ENCODE measurements around the gene STYXL2.

GRCh38 chr1:167094690-167095089, 815 bp downstream of the STYXL2 start:
- TF ChIP-seq, protein P1, sequence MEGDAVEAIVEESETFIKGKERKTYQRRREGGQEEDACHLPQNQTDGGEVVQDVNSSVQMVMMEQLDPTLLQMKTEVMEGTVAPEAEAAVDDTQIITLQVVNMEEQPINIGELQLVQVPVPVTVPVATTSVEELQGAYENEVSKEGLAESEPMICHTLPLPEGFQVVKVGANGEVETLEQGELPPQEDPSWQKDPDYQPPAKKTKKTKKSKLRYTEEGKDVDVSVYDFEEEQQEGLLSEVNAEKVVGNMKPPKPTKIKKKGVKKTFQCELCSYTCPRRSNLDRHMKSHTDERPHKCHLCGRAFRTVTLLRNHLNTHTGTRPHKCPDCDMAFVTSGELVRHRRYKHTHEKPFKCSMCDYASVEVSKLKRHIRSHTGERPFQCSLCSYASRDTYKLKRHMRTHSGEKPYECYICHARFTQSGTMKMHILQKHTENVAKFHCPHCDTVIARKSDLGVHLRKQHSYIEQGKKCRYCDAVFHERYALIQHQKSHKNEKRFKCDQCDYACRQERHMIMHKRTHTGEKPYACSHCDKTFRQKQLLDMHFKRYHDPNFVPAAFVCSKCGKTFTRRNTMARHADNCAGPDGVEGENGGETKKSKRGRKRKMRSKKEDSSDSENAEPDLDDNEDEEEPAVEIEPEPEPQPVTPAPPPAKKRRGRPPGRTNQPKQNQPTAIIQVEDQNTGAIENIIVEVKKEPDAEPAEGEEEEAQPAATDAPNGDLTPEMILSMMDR (IDR thresholded peaks at IDR 0.05; ENCODE audit: low read depth, low read length) = no peak
- no peak for TF ChIP-seq POLR2A (IDR thresholded peaks at IDR 0.05; ENCODE audit: extremely low read depth, insufficient read length)
- TF ChIP-seq, protein P2, sequence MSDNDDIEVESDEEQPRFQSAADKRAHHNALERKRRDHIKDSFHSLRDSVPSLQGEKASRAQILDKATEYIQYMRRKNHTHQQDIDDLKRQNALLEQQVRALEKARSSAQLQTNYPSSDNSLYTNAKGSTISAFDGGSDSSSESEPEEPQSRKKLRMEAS (IDR thresholded peaks at IDR 0.05; ENCODE audit: low read depth, low read length) = no peak
